CD8-positive, alpha-beta memory T cell (primary cell): ENCODE results near the gene RNF4. TPM values are rescaled to one million over a fixed set of nuclear protein-coding genes. Genes with fewer than 3 reads are reported as not detected.
"Not testable (repeated sequence)": the region's sequence is repeated elsewhere in the genome, so short reads cannot be mapped to it uniquely, and the experiment has no call there.

Experiments
- CTCF ChIA-PET: fragments of 350-600 bp; sonication (Branson Sonifier 250); formaldehyde crosslinking; loops from one replicate; lab custom pipeline; 2021; ENCODE audit warnings: antibody characterized with exemption; lab: Charles Lee
- POLR2A ChIA-PET: fragments of 350-600 bp; sonication (Branson Sonifier 250); formaldehyde crosslinking; loops from one replicate; lab custom pipeline; 2021; ENCODE audit warnings: antibody characterized with exemption; lab: Charles Lee
- DNase-seq, 5 donors: peaks; one replicate each; pipeline versions ENCODE4 v3.0.0 to v3.0.0-alpha.2; 2020 to 2022; ENCODE audit warnings: mixed read lengths in 1 of 5
- H3K27ac ChIP-seq: one replicate; pipeline ENCODE4 v1.7.0; 2013; ENCODE audit warnings: low read depth, mild to moderate bottlenecking, low read length, moderate library complexity
- H3K27me3 ChIP-seq: 2 replicates; pipeline ENCODE4 v1.7.0; 2013; ENCODE audit warnings: low read length, mild to moderate bottlenecking; ENCODE audit not compliant: insufficient read depth, poor library complexity, severe bottlenecking
- H3K36me3 ChIP-seq: 2 replicates; pipeline ENCODE4 v1.7.0; 2013; ENCODE audit warnings: mild to moderate bottlenecking, low read length, moderate library complexity; ENCODE audit not compliant: insufficient read depth
- H3K4me1 ChIP-seq: 2 replicates; pipeline ENCODE4 v1.7.0; 2013; ENCODE audit warnings: mild to moderate bottlenecking, low read length, moderate library complexity; ENCODE audit not compliant: insufficient read depth
- H3K4me3 ChIP-seq: 2 replicates; pipeline ENCODE4 v1.7.0; 2013; ENCODE audit warnings: mild to moderate bottlenecking, low read length
- H3K9me3 ChIP-seq: 2 replicates; pipeline ENCODE4 v1.7.0; 2013; ENCODE audit warnings: mild to moderate bottlenecking, low read length
- H3K27ac Mint-ChIP-seq, 8 donors: one replicate each; pipeline ENCODE4 v1.8.0; 2020 to 2021; ENCODE audit warnings: mixed read lengths in 8 of 8, mild to moderate bottlenecking in 6 of 8, inconsistent platforms in 3 of 8, moderate library complexity in 3 of 8
- H3K27me3 Mint-ChIP-seq, 2 donors: one replicate each; pipeline ENCODE4 v1.8.0; 2020 to 2021; ENCODE audit warnings: mixed read lengths in 2 of 2, mild to moderate bottlenecking in 1 of 2, moderate library complexity in 1 of 2
- H3K36me3 Mint-ChIP-seq, 3 donors: one replicate each; pipeline ENCODE4 v1.8.0; 2020 to 2021; ENCODE audit warnings: mixed read lengths in 3 of 3, inconsistent platforms in 1 of 3, mild to moderate bottlenecking in 1 of 3
- H3K4me1 Mint-ChIP-seq, 3 donors: one replicate each; pipeline ENCODE4 v1.8.0; 2020 to 2021; ENCODE audit warnings: mixed read lengths in 3 of 3, inconsistent platforms in 1 of 3, mild to moderate bottlenecking in 1 of 3
- H3K4me3 Mint-ChIP-seq, 7 donors: one replicate each; pipeline ENCODE4 v1.8.0; 2020 to 2021; ENCODE audit warnings: mixed read lengths in 7 of 7, mild to moderate bottlenecking in 6 of 7, moderate library complexity in 4 of 7, inconsistent platforms in 2 of 7
- H3K9me3 Mint-ChIP-seq, 5 donors: one replicate each; pipeline ENCODE4 v1.8.0; 2020 to 2022; ENCODE audit warnings: mixed read lengths in 5 of 5, mild to moderate bottlenecking in 3 of 5, moderate library complexity in 2 of 5, inconsistent platforms in 1 of 5
- polyA plus RNA-seq: library from polyadenylated mRNA; unstranded; fragments of 300-500 nt; fragmentation: Illumina TruSeq; gene quantifications from one replicate; pipeline ENCODE4 v1.2.3, GENCODE V29; 2021
- total RNA-seq, 2 experiments: library from RNA; stranded (reverse); gene quantifications; one replicate each; pipeline ENCODE4 v1.2.3, GENCODE V29; 2021

RNF4 gene
- total and polyA plus RNA-seq, 3 experiments from 2014 or later, result 94.8 to 98.1 (median 95.4) TPM

GRCh38 chr4:2465032-2465431 is 3.9 kb upstream of the RNF4 start:
- H3K27me3 Mint-ChIP-seq, result peaks cover 0 to 2% of the 10 kb centered on the region in 2 donors
- H3K27ac ChIP-seq, result no peak overlapping the region
- H3K4me3 Mint-ChIP-seq, result peak overlapping the region in 3 of 7 donors; percentile 34 to 56 (median 40)
- no peaks in the 10 kb centered on the region for H3K9me3 ChIP-seq
- H3K4me3 ChIP-seq, result no peak overlapping the region
- DNase-seq, result no peak
- H3K4me1 Mint-ChIP-seq, result peaks cover 22 to 37% (median 30%) of the 10 kb centered on the region in 3 donors
- peaks cover 19% of the 10 kb centered on the region for H3K4me1 ChIP-seq
- POLR2A ChIA-PET, result no interaction called here
- H3K27ac Mint-ChIP-seq, result peak overlapping the region in 1 of 8 donors; percentile 30
- no peaks in the 10 kb centered on the region for H3K36me3 ChIP-seq
- no peaks in the 10 kb centered on the region for H3K27me3 ChIP-seq
- no peaks in the 10 kb centered on the region for H3K9me3 Mint-ChIP-seq
- H3K36me3 Mint-ChIP-seq, result peaks cover 0 to 13% (median 0%) of the 10 kb centered on the region in 3 donors
- CTCF ChIA-PET, result interaction anchor here (0.6 to 3.5 kb wide), 4 partner anchors 52 to 287 kb away, joined by 4 to 20 read pairs (median 6); no protein-coding TSS in a partner anchor

DNA sequence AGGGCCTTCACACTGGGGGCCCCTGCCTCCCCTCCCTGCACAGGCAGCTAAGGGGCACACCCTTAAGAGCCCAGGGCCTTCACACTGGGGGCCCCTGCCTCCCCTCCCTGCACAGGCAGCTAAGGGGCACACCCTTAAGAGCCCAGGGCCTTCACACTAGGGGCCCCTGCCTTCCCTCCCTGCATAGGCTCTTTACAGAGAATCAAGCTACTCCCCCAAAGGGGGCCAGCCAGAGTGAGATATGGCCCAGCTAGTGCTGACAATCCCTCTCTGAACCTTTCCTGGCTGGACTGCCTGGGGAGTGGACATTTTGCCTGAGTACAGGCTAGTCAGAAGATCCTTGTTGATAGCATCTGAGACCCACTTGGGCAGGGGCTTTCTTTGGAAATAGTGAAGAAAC is 3.4 kb upstream of the RNF4 start:
- Mint-ChIP-seq H3K27ac (peak overlapping the region in 1 of 8 donors; percentile 30), H3K36me3 (peaks cover 0 to 17% (median 0%) of the 10 kb centered on the region in 3 donors), H3K4me1 (peaks cover 27 to 42% (median 35%) of the 10 kb centered on the region in 3 donors), H3K4me3 (peak overlapping the region in 1 of 7 donors; percentile 61)
- DNase-seq, H3K9me3 Mint-ChIP-seq, POLR2A ChIA-PET, H3K27me3 Mint-ChIP-seq, H3K27me3 ChIP-seq, H3K36me3 ChIP-seq, H3K9me3 ChIP-seq, H3K4me3 ChIP-seq, H3K27ac ChIP-seq: not testable (repeated sequence)
- CTCF ChIA-PET, result interaction anchor here (1.6 to 3.5 kb wide), 3 partner anchors 53 to 245 kb away, joined by 4 to 20 read pairs (median 7); no protein-coding TSS in a partner anchor
- peaks cover 24% of the 10 kb centered on the region for H3K4me1 ChIP-seq

- DNase-seq, result peak; percentile 67 to 85 (median 79)
- Histone ChIP-seq H3K4me1 (peaks cover 47% of the 10 kb centered on the region), H3K27me3 (no peaks in the 10 kb centered on the region), H3K36me3 (peaks cover 15% of the 10 kb centered on the region), H3K4me3 (peak overlapping the region; percentile 87), H3K9me3 (no peaks in the 10 kb centered on the region), H3K27ac (peak overlapping the region; percentile 97)
- Mint-ChIP-seq H3K9me3 (no peaks in the 10 kb centered on the region), H3K36me3 (peaks cover 0 to 51% (median 9%) of the 10 kb centered on the region in 3 donors), H3K27me3 (no peaks in the 10 kb centered on the region), H3K4me3 (peak overlapping the region; percentile 92 to 98 (median 97)), H3K27ac (peak overlapping the region; percentile 98 to 99 (median 98)), H3K4me1 (peaks cover 47 to 68% (median 54%) of the 10 kb centered on the region in 3 donors)
- ChIA-PET CTCF (interaction anchor here (0.8 to 2.1 kb wide), 7 partner anchors 10 to 249 kb away, joined by 3 to 8 read pairs (median 7); partner anchors contain the start of genes CFAP99 and ZFYVE28), POLR2A (interaction anchor here (0.5 to 2.3 kb wide), 19 partner anchors 9 to 757 kb away, joined by 3 to 18 read pairs (median 5); partner anchors contain the start of genes CFAP99, FAM193A, GRK4 and HAUS3)
Measured at GRCh38 chr4:2469192-2469984, 482 bp downstream of the RNF4 start.

DNA sequence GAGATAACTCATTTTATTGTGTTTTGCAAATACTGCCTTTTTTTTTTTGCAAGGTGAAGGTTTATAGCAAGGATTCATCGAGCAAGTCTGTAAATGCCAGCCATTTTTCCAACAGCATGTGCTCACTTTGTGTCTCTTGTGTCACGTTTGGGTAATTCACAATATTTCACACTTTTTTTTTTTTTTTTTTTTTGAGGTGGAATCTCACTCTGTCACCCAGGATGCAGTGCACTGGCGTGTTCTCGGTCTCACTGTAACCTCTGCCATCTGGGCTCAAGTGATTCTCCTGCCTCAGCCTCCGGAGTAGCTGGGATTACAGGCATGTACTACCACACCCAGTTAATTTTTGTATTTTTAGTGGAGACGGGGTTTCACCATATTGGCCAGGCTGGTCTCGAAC is 1.9 kb downstream of the RNF4 start:
- no peaks in the 10 kb centered on the region for H3K9me3 ChIP-seq
- H3K4me1 ChIP-seq, result peaks cover 52% of the 10 kb centered on the region
- H3K27me3 ChIP-seq, result no peaks in the 10 kb centered on the region
- CTCF ChIA-PET, result no interaction called here
- POLR2A ChIA-PET, result interaction anchor here (0.7 kb wide), 2 partner anchors 117 to 481 kb away, joined by 3 to 6 read pairs; no protein-coding TSS in a partner anchor
- H3K36me3 ChIP-seq, result peaks cover 15% of the 10 kb centered on the region
- H3K4me3 ChIP-seq, result peak overlapping the region; percentile 87
- H3K36me3 Mint-ChIP-seq, result peaks cover 0 to 61% (median 13%) of the 10 kb centered on the region in 3 donors
- no peaks in the 10 kb centered on the region for H3K27me3 Mint-ChIP-seq
- H3K27ac ChIP-seq, result peak overlapping the region; percentile 97
- peak overlapping the region; percentile 92 to 98 (median 97) for H3K4me3 Mint-ChIP-seq
- peak in 1 of 5 donors; percentile 16 for DNase-seq
- H3K27ac Mint-ChIP-seq, result peak overlapping the region; percentile 98 to 99 (median 98)
- peaks cover 55 to 82% (median 60%) of the 10 kb centered on the region in 3 donors for H3K4me1 Mint-ChIP-seq
- no peaks in the 10 kb centered on the region for H3K9me3 Mint-ChIP-seq

GRCh38 chr4:2472187-2472586 is 3.3 kb downstream of the RNF4 start:
- ChIA-PET CTCF (interaction anchor here (0.6 to 1.5 kb wide), 3 partner anchors 8 to 252 kb away, joined by 3 to 7 read pairs (median 4); no protein-coding TSS in a partner anchor), POLR2A (interaction anchor here (1.4 to 1.7 kb wide), 2 partner anchors 13 to 64 kb away, joined by 3 to 6 read pairs; partner anchors contain the start of gene FAM193A)
- H3K27ac ChIP-seq, result no peak overlapping the region

DNA sequence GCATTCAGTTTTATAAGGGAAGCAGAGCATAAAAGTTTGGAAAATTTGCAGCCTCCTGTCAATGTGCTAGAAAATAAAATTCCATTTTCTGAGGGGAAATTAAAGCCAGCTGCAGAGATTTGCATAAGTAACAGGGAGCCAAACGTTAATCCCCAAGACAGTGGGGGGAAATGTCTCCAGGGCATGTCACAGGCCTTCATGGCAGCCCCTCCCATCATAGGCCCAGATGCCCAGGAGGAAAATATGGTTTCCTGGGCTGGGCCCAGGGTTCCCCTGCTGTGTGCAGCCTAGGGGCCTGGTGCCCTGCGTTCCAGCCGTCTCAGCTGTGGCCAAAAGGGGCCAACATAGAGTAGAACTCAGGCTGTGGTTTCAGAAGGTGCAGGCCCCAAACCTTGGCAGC is 9.3 kb downstream of the RNF4 start:
- H3K27ac Mint-ChIP-seq, result peak overlapping the region in 7 of 8 donors; percentile 58 to 87 (median 79)
- peaks cover 4 to 66% (median 9%) of the 10 kb centered on the region in 3 donors for H3K36me3 Mint-ChIP-seq
- Histone ChIP-seq H3K4me3 (no peak overlapping the region), H3K36me3 (no peaks in the 10 kb centered on the region), H3K27me3 (no peaks in the 10 kb centered on the region), H3K4me1 (peaks cover 86% of the 10 kb centered on the region), H3K9me3 (no peaks in the 10 kb centered on the region), H3K27ac (no peak overlapping the region)
- H3K4me1 Mint-ChIP-seq, result peaks cover 80 to 96% (median 86%) of the 10 kb centered on the region in 3 donors
- ChIA-PET CTCF (no interaction called here), POLR2A (interaction anchor here (1.3 kb wide), 1 partner anchor 9 kb away, joined by 6 read pairs; the partner anchor contains the start of gene RNF4)
- peak overlapping the region; percentile 21 to 76 (median 60) for H3K4me3 Mint-ChIP-seq
- H3K27me3 Mint-ChIP-seq, result no peaks in the 10 kb centered on the region
- no peak for DNase-seq
- no peaks in the 10 kb centered on the region for H3K9me3 Mint-ChIP-seq

More at GRCh38 chr4:2472187-2472586, 3.3 kb downstream of the RNF4 start:
- H3K36me3 ChIP-seq, result peaks cover 15% of the 10 kb centered on the region
- H3K4me3 ChIP-seq, result no peak overlapping the region
- H3K27ac Mint-ChIP-seq, result peak overlapping the region in 7 of 8 donors; percentile 54 to 99 (median 98)
- H3K36me3 Mint-ChIP-seq, result peaks cover 0 to 69% (median 17%) of the 10 kb centered on the region in 3 donors
- no peak for DNase-seq
- no peaks in the 10 kb centered on the region for H3K27me3 Mint-ChIP-seq
- no peaks in the 10 kb centered on the region for H3K9me3 Mint-ChIP-seq
- peaks cover 63 to 88% (median 67%) of the 10 kb centered on the region in 3 donors for H3K4me1 Mint-ChIP-seq
- H3K4me3 Mint-ChIP-seq, result peak overlapping the region in 5 of 7 donors; percentile 20 to 97 (median 50)
- no peaks in the 10 kb centered on the region for H3K9me3 ChIP-seq
- no peaks in the 10 kb centered on the region for H3K27me3 ChIP-seq
- peaks cover 66% of the 10 kb centered on the region for H3K4me1 ChIP-seq

GRCh38 chr4:2480649-2481048 is 11.7 kb downstream of the RNF4 start:
- Histone ChIP-seq H3K4me1 (peaks cover 95% of the 10 kb centered on the region), H3K36me3 (no peaks in the 10 kb centered on the region), H3K9me3 (no peaks in the 10 kb centered on the region), H3K4me3 (no peak overlapping the region), H3K27ac (no peak overlapping the region), H3K27me3 (no peaks in the 10 kb centered on the region)
- Mint-ChIP-seq H3K9me3 (no peaks in the 10 kb centered on the region), H3K27me3 (no peaks in the 10 kb centered on the region), H3K27ac (peak overlapping the region; percentile 6 to 86 (median 70)), H3K4me3 (peak overlapping the region in 6 of 7 donors; percentile 0 to 80 (median 54)), H3K36me3 (peaks cover 4 to 52% (median 7%) of the 10 kb centered on the region in 3 donors), H3K4me1 (peaks cover 90 to 94% (median 93%) of the 10 kb centered on the region in 3 donors)
- ChIA-PET CTCF (interaction anchor here (0.7 to 2.3 kb wide), 2 partner anchors 9 to 12 kb away, joined by 4 to 8 read pairs; partner anchors contain the start of gene RNF4), POLR2A (interaction anchor here (0.7 to 1.2 kb wide), 2 partner anchors 12 to 145 kb away, joined by 3 to 6 read pairs; partner anchors contain the start of gene RNF4)
- no peak for DNase-seq
